ENCODE measurements around the gene HOXD3.

The HOXD3 gene

DNA sequence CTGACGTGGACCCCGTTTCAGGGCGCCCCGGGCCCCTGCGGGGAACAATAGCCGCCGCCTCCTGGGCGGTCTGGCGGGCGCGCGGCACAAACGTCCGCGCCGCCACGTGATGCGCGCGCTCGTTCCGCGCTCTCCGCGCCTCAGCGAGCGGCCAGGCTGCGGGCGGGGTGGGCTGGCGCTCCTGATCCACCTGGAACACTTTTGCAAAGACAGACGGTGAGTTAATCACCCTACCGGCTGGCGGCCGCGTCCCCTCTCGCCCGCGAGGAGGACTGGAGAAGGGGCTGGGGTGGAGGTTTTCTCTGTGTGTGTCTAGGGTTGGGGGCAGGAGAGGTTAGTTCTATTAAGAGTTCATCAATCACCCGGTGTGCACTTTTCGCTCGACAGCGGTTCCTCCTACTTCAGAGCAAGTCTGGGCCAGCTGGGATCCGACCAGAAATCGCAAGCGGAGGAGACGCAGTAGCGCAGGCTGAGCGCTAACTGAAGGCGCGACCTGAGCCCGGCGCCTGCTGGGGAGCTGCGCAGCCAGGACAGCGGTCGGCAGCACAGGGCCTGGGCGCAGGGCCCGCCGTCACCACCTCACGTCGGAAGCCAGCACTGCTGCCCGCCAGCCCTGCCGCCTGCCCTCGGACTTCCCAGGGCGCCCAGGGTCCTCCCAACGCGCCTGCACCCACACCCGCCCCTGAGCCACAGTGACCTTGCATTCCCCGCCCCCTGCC lies 21.1 kb downstream of the HOXD3 start:
- Histone ChIP-seq H3K4me3 (ENCODE audit: low read depth, low read length) (no peak overlapping the region), H3K4me1 (peaks cover 11% of the 10 kb centered on the region), H3K27me3 (no peaks in the 10 kb centered on the region), H3K36me3 (no peaks in the 10 kb centered on the region), H3K9me3 (no peaks in the 10 kb centered on the region)
- TF ChIP-seq, protein P1, sequence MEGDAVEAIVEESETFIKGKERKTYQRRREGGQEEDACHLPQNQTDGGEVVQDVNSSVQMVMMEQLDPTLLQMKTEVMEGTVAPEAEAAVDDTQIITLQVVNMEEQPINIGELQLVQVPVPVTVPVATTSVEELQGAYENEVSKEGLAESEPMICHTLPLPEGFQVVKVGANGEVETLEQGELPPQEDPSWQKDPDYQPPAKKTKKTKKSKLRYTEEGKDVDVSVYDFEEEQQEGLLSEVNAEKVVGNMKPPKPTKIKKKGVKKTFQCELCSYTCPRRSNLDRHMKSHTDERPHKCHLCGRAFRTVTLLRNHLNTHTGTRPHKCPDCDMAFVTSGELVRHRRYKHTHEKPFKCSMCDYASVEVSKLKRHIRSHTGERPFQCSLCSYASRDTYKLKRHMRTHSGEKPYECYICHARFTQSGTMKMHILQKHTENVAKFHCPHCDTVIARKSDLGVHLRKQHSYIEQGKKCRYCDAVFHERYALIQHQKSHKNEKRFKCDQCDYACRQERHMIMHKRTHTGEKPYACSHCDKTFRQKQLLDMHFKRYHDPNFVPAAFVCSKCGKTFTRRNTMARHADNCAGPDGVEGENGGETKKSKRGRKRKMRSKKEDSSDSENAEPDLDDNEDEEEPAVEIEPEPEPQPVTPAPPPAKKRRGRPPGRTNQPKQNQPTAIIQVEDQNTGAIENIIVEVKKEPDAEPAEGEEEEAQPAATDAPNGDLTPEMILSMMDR (IDR thresholded peaks at IDR 0.05; ENCODE audit: low read depth, low read length) = no peak
- no peak for DNase-seq

DNA sequence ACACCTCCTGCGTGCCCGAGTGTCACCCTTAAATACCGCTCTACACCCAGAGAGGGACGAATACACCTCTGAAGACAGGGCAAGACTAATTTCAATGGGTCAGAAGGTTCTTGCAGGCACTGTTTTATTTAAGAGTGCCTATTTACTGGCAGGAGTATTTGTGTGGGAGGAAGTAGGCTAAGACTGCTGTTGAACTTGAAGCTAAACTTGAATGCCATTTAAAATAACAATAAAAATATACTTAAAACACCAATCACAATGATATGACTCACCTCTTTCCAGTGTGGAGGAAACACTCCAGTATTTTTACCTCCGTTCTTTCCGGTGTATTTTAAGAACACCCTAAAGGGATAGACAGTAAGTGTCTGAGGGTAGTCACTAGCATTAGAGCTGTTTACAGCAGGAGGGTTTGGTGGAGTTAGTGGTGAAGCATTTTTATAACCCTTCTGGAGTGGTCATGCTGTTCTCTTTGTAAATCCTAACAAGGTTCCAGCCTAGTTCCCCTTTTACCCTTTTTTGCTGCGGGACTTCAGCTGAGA lies 21.7 kb downstream of the HOXD3 start:
- Histone ChIP-seq H3K4me3 (ENCODE audit: low read depth, low read length) (no peak overlapping the region), H3K27me3 (no peaks in the 10 kb centered on the region)

DNA sequence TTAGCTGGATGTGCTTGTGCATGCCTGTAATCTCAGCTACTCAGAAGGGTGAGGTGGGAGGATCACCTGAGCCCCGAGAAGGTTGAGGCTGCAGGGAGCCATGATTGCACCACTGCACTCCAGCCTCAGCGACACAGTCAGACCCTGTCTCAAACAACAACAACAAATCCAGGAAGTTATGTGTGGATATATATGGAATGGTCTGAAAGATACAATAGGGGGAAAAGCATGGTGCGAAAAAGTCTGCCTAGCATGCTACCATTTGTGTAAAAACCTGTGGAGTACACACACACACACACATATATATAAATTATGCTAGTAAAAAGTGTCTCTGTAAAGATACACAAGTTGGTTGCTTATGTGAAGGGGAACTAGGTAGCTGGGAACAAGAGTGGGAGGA lies 24.4 kb downstream of the HOXD3 start:
- no peaks in the 10 kb centered on the region for H3K9me3 ChIP-seq
- no peaks in the 10 kb centered on the region for H3K36me3 ChIP-seq
- H3K4me1 ChIP-seq = no peaks in the 10 kb centered on the region
- H3K4me3 ChIP-seq (ENCODE audit: low read depth, low read length) = no peak overlapping the region
- TF ChIP-seq, protein P1 (IDR thresholded peaks at IDR 0.05; ENCODE audit: low read depth, low read length) = no peak
- no peaks in the 10 kb centered on the region for H3K27me3 ChIP-seq
- no peak for DNase-seq

More for the DNA sequence above, 21.7 kb downstream of the HOXD3 start:
- TF ChIP-seq, protein P1 (IDR thresholded peaks at IDR 0.05; ENCODE audit: low read depth, low read length) = no peak
- H3K4me1 ChIP-seq = peaks cover 11% of the 10 kb centered on the region
- no peaks in the 10 kb centered on the region for H3K36me3 ChIP-seq
- DNase-seq = no peak
- no peaks in the 10 kb centered on the region for H3K9me3 ChIP-seq

DNA sequence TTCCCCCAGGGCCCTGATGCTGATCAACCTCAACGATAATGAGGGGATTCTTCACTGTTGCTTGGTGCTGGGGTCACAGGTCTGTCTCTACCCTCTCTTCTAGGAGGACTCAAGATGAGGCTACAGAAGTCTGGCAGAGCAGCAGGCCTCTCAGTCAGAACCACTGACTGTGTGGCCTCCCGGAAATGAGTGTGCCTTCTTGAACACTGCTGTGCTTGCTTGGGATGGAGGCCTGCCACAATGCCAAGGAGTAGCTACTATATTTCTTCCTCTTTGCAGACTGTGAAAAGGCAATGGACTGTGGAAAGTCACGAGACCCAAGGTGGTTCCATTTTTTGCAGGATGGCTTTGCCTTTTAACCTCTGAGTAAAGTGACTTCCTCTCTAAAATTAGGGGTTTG lies 25.6 kb downstream of the HOXD3 start:
- H3K27me3 ChIP-seq = no peaks in the 10 kb centered on the region
- DNase-seq = no peak
- H3K4me1 ChIP-seq = no peaks in the 10 kb centered on the region; the same call in 1 of the 2 replicates
- no peak overlapping the region for H3K4me3 ChIP-seq (ENCODE audit: low read depth, low read length)
- TF ChIP-seq, protein P1 (IDR thresholded peaks at IDR 0.05; ENCODE audit: low read depth, low read length) = no peak
- no peaks in the 10 kb centered on the region for H3K9me3 ChIP-seq
- H3K36me3 ChIP-seq = no peaks in the 10 kb centered on the region

DNA sequence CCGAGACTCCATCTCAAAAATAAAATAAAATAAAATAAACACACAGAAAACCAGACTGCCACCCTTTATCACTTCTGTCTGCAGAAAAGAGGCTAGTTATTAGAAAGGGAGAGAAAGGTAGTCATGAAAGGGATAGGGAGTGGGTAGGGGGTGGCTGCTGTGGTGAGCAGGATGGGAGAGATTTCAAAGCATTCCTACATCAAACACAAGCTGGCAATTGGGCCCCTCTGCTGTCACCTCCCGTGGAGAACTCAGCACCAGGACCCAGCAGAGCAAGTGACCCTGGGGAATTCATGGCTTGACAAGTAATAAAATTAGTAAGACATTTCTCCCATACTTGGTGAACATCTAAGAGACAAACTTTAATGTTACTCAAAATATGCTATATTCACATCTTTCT lies 27.6 kb downstream of the HOXD3 start:
- Histone ChIP-seq H3K4me3 (ENCODE audit: low read depth, low read length) (no peak overlapping the region), H3K27me3 (no peaks in the 10 kb centered on the region), H3K36me3 (no peaks in the 10 kb centered on the region), H3K4me1 (no peaks in the 10 kb centered on the region; the same call in 1 of the 2 replicates), H3K9me3 (no peaks in the 10 kb centered on the region)
- no peak for DNase-seq
- TF ChIP-seq, protein P1 (IDR thresholded peaks at IDR 0.05; ENCODE audit: low read depth, low read length) = no peak

DNA sequence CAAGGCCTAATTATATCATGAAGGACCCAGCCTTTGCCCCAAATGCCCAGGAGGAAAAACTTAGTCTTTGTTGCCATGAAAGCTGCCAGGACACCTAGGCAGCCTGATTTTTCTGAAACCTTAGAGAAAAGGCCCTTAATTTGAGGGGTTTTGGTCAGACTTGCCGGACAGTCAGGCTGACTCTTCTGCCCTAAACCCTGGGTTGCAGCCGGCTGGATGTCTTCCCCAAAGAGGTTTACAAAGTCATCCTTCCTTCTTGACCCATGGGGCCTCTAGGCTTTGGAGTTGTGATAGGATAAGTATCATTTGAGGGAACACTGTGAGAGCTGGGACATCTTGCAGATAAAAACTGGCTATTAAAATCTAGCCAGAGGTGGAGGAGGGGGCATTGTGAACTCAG lies 28.9 kb downstream of the HOXD3 start:
- Histone ChIP-seq H3K9me3 (no peaks in the 10 kb centered on the region), H3K36me3 (no peaks in the 10 kb centered on the region), H3K27me3 (no peaks in the 10 kb centered on the region), H3K4me1 (no peaks in the 10 kb centered on the region; the same call in 1 of the 2 replicates), H3K4me3 (ENCODE audit: low read depth, low read length) (no peak overlapping the region)
- TF ChIP-seq, protein P1 (IDR thresholded peaks at IDR 0.05; ENCODE audit: low read depth, low read length) = no peak
- no peak for DNase-seq
